ENCODE measurements around the gene KCNJ16. TPM values are rescaled to one million over a fixed set of nuclear protein-coding genes. Genes with fewer than 3 reads are reported as not detected.

The KCNJ16 gene
- total RNA-seq, 1 donor: not detected

- no peak for DNase-seq (ENCODE audit: insufficient read length, low spot score, missing footprints)
- no peak for TF ChIP-seq CTCF (IDR thresholded peaks at IDR 0.05; ENCODE audit: extremely low read depth, low read depth, low read length)
- H3K4me2 ChIP-seq (ENCODE audit: insufficient read depth, low read length): no peak overlapping the region
- H2AFZ ChIP-seq (ENCODE audit: low read length): no peak overlapping the region
- H4K20me1 ChIP-seq (ENCODE audit: insufficient read depth, low read length): no peaks in the 10 kb centered on the region
- no peaks in the 10 kb centered on the region for H3K9me3 ChIP-seq (ENCODE audit: low read depth, low read length)
- no peaks in the 10 kb centered on the region for H3K36me3 ChIP-seq (ENCODE audit: insufficient read depth, low read length)
- no peak overlapping the region for H3K27ac ChIP-seq (ENCODE audit: low read depth, low read length)
- H3K27me3 ChIP-seq (ENCODE audit: insufficient read depth, low read length): no peaks in the 10 kb centered on the region
- H3K4me3 ChIP-seq (ENCODE audit: insufficient read depth, low read length): no peak overlapping the region
- no peaks in the 10 kb centered on the region for H3K79me2 ChIP-seq (ENCODE audit: insufficient read depth, low read length)
- no peaks in the 10 kb centered on the region for H3K4me1 ChIP-seq (ENCODE audit: insufficient read depth, low read length)
Observed at GRCh38 chr17:70047619-70048419, 27.2 kb upstream of the KCNJ16 start.

DNA sequence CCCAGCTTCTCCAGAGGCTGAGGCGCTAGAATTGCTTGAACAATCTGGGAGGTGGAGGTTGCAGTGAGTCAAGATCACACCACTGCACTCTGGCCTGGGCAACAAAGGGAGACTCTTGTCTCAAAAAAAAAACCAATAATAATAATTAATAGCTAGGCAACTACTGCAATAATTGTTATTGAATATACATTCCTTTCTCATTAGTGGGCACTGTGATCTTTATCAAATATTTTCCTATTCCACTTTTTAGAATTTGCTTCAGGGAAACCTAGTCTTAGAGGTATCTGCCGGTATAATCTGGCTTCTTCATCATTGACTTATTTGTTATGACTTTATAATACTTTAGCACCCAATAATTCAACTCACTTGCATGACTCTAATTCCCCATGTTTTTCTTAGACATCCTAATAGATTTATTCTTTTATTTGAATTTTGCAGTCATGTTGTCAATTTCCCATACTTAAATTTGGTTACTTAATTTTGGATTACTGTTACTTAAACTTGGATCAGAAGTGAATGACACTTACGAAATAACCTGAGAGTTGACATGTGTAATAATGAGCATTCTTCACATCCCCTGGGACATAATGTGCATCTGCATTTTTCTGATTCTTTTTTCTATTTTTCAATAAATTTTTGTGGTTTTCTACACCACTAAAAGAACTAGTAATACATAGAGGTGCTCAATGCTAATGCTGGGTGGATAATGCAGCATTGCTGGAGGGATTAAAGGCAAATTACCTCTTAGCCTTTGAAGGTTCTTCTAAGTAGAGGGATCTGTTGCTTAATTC lies 25.0 kb upstream of the KCNJ16 start:
- no peak for TF ChIP-seq CTCF (IDR thresholded peaks at IDR 0.05; ENCODE audit: extremely low read depth, low read depth, low read length)
- Histone ChIP-seq H4K20me1 (ENCODE audit: insufficient read depth, low read length) (no peaks in the 10 kb centered on the region), H3K27me3 (ENCODE audit: insufficient read depth, low read length) (no peaks in the 10 kb centered on the region), H3K27ac (ENCODE audit: low read depth, low read length) (no peak overlapping the region), H2AFZ (ENCODE audit: low read length) (no peak overlapping the region), H3K79me2 (ENCODE audit: insufficient read depth, low read length) (no peaks in the 10 kb centered on the region), H3K36me3 (ENCODE audit: insufficient read depth, low read length) (no peaks in the 10 kb centered on the region), H3K4me1 (ENCODE audit: insufficient read depth, low read length) (no peaks in the 10 kb centered on the region), H3K4me2 (ENCODE audit: insufficient read depth, low read length) (no peak overlapping the region), H3K4me3 (ENCODE audit: insufficient read depth, low read length) (no peak overlapping the region), H3K9me3 (ENCODE audit: low read depth, low read length) (no peaks in the 10 kb centered on the region)
- DNase-seq (ENCODE audit: insufficient read length, low spot score, missing footprints): no peak

- Histone ChIP-seq H4K20me1 (ENCODE audit: insufficient read depth, low read length) (no peaks in the 10 kb centered on the region), H3K4me2 (ENCODE audit: insufficient read depth, low read length) (no peak overlapping the region), H3K79me2 (ENCODE audit: insufficient read depth, low read length) (no peaks in the 10 kb centered on the region), H3K36me3 (ENCODE audit: insufficient read depth, low read length) (no peaks in the 10 kb centered on the region), H3K9me3 (ENCODE audit: low read depth, low read length) (no peaks in the 10 kb centered on the region), H3K27ac (ENCODE audit: low read depth, low read length) (no peak overlapping the region), H3K4me3 (ENCODE audit: insufficient read depth, low read length) (no peak overlapping the region), H3K27me3 (ENCODE audit: insufficient read depth, low read length) (no peaks in the 10 kb centered on the region), H3K4me1 (ENCODE audit: insufficient read depth, low read length) (no peaks in the 10 kb centered on the region), H2AFZ (ENCODE audit: low read length) (no peak overlapping the region)
- DNase-seq (ENCODE audit: insufficient read length, low spot score, missing footprints): no peak
- TF ChIP-seq CTCF (IDR thresholded peaks at IDR 0.05; ENCODE audit: extremely low read depth, low read depth, low read length): no peak
Observed at GRCh38 chr17:70050931-70051330, 24.1 kb upstream of the KCNJ16 start.

Data from osteoblast (primary cell).